Right renal pelvis (tissue), 4 donors: ENCODE measurements around the gene BHMT. TPM values are rescaled to one million over a fixed set of nuclear protein-coding genes. Genes with fewer than 3 reads are reported as not detected.
A peak's percentile ranks its signal among the peaks of the same experiment; 100 is the strongest.

Experiments used
- DNase-seq, 4 donors: peaks; one replicate each; pipeline ENCODE4 v3.0.0-alpha.2; 2013; ENCODE audit warnings: low read depth in 4 of 4, low spot score in 3 of 4, missing footprints in 1 of 4
- polyA plus RNA-seq, 4 donors: library from polyadenylated mRNA; unstranded; fragments of 120-200 nt; gene quantifications; one replicate each; pipeline ENCODE4 v1.2.1, GENCODE V29; 2013; ENCODE audit not compliant: insufficient read length in 4 of 4

Gene BHMT, protein sequence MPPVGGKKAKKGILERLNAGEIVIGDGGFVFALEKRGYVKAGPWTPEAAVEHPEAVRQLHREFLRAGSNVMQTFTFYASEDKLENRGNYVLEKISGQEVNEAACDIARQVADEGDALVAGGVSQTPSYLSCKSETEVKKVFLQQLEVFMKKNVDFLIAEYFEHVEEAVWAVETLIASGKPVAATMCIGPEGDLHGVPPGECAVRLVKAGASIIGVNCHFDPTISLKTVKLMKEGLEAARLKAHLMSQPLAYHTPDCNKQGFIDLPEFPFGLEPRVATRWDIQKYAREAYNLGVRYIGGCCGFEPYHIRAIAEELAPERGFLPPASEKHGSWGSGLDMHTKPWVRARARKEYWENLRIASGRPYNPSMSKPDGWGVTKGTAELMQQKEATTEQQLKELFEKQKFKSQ
- 100 to 1,000 TPM; 190 to 523 (median 312) TPM for polyA plus RNA-seq

DNA sequence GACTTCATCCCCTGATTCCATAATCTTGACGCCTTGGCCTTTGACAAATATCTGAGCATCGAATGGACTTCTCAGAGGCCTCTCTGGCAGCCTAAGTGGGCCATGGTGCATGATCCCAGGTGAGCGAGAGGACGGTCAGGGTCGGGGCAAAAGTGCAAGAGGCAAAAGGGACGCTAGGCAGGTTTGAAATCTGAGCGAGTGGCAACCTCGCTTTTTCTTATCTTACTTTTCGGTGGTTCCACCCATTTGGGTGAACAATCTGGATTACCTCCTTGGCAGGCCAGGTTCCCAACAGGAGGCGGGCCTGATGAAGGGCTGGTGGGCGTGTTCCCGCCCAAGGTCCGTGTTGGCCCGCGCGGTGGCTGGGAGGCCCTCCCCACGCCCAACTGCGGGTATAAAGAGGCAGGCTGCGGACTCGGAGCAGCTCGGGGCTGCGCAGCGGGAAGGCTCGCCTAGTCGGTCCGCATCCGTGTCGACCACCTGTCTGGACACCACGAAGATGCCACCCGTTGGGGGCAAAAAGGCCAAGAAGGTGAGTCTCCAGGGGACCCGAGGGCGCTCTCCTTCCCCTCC lies at the start of gene BHMT:
Gene BHMT (plus strand): TSS at position 423 of the 573 bp plus-strand sequence. CDS start 77 bp downstream, at position 500.
- DNase-seq: no peak

DNA sequence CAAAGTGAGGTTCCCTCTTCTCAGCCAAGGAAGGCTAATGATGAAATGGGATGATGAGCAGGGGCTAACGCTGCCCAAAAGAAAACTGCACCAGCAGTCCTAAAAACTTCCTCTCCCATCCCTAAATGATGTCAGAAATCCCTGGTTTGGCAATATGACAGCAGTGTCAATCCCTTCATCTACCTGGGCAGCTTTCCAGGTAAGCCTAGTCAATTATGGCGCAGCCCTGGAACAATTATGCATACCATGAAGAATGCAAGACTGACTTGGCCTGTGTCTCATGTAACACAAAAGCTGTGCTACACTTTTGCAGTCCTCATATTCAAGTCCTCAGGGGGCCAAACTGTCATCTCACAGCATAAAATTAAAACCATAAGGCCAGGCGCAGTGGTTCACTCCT lies 49.2 kb upstream of the BHMT start:
- DNase-seq: no peak

DNA sequence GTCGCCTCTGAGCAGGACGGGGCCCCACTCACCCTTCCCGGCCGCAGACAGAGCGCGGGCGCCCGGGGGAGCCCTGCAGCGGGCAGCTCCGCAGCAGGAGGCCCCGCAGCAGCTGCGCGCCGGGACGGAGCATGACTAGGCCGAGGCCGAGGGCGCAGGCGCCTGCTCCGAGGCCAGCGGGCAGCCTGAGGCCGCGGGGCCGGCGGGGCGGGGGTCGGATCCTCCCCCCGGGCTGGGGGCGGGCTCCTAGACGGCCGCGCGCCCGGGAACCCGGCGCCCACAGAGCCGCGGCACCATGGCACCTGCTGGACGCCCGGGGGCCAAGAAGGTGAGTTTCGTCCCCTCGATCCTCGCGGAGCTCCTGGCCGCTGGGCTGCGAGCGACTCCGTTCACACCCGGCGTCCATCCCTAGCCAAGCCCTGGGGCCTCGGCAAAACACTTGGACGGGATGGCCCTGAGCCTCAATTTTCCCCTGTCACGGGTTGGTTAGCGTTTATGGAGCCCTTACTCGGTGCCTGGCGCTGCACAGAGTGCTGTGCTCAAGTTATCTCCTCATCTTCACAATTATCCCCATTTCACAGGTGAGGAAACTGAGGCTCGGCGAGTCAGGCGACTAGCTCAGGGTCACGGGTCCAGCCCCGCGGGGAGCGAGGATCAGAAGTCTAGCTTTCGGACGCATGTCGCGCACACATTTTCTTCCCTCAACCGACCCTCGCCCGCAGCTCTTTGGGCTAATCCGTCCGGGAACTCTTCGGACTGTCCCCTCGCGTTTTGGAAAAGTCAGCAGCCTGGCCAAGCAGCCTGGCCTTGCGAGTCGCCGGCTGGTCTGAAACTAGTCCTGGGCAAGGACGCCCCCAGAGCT lies 41.9 kb upstream of the BHMT start, which contains the start of the genes BHMT2 and DMGDH:
Gene BHMT2 (plus strand): TSS at position 280 of the 862 bp plus-strand sequence. CDS start 16 bp downstream, at position 296.
Gene DMGDH (minus strand): TSS at position 187 of the 862 bp plus-strand sequence. CDS start 54 bp downstream, at position 133.
- peak in 2 of 4 donors; percentile 15 to 20 for DNase-seq

DNA sequence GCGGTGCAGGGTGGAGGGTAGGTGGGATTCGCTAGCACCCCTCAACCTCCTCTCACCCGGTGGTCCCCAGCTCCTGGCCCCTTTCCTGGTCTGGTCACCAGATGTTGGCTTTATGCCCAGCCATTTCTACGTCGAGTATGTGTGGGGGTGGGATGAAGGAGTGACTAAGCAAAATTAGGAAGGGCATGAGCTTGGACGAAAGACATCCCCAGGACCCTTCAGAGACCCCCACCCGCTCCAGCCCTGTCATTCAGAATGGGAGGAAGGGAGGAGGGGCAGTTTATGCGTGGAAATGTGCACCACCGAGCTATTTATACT lies 41.3 kb upstream of the BHMT start:
- DNase-seq: peak in 3 of 4 donors; percentile 26 to 30 (median 29)

DNA sequence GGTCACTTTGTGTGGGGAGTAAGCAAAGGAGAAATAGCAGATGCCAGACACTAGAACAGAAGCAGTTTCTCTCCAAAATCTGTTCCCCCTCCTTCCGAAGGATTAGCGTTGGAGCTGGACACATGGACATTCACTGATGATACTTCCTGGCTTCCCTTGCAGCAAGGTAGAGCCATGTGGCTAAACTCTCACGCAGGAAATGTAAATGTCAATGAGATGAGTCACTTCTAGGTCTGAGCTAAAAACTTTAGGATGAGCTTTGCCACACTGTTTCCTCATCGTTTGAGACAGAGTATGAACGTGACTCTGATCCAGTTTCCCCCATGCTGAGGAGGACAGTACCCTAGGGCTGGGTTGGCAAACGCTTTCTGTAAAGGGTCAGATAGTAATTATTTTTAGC lies 37.0 kb upstream of the BHMT start:
- no peak for DNase-seq

DNA sequence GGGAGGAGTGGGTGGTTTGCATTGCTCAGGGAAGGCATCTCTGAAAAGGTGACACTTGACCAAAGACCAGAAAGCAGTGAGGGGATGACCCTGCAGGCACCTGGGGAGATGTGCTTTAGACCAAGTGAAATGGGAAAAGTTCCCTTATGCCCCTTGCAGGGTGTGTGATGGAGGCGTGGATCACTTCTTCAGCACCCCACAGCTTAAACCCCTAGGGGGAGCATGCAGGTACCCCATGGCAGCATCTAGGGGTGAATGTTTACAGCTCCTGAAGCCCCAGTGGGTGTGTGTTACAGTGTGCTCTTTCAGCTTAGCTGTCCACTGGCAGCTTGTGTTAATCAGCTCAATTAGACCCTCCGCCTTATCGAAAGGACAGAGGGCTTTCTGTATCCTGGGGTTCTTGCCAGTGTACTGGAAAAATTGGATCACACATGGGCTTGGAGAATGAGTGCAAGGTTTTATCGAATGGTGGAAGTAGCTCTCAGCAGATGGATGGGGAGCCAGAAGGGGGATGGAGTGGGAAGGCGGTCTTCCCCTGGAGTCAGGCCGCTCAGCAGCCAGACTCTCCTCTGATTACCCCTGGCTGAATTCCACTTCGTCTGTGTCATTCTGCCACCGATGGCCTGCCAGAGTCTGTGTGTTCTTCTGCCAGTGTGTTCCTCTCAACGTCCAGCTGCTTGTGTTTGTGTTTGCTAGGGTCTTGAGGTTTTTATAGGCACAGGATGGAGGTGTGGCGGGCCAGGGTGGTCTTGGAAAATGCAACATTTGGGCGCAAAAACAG lies 35.8 kb upstream of the BHMT start:
- DNase-seq: no peak

DNA sequence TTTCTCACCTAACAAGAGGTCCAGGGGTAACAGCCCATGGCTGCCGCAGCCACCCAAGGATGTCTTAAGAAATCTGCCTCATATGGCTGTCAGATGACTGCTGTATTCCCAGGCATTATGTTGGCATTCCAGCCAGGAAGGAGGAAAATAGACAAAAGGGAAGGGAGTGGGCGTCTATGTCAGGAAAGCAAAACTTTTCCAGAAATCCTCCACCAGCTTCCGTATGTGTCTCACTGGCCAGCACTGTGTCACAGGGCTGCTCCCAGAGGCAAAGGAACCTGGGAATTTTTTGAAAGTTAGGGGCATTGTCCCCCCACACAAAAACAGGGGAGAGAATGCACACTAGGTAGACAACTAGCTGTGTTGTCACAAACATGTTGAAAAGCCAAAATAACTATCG lies 34.8 kb upstream of the BHMT start:
- DNase-seq: no peak

DNA sequence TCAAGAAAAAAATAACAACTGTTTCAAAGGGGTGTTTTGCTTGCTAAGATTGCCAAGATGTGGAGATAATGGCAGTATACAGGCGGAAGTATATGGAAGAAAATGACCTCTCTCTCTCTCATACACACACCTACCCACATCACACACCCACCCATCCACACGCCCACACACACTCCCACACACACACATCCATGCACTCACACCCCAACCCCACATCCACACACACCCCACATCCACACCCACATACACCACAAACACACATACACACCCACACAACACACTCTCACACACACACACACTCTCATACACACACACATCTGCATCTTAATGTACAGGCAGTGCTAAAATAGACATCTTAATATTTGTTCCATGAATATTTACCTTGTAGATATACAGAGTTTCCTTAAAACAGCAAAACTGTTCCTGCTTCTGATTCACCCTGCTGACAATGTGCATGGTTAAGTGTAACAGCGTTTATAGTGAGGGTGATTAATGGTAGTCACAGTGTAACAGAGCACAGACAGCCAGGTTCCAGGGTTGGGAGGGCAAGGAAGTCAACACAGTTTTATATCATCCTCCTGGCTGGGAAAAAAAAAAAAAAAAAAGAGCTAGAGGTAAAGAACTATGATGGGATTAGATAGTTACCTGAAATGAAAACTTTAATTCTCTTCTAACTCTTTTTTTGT lies 33.8 kb upstream of the BHMT start:
- no peak for DNase-seq

DNA sequence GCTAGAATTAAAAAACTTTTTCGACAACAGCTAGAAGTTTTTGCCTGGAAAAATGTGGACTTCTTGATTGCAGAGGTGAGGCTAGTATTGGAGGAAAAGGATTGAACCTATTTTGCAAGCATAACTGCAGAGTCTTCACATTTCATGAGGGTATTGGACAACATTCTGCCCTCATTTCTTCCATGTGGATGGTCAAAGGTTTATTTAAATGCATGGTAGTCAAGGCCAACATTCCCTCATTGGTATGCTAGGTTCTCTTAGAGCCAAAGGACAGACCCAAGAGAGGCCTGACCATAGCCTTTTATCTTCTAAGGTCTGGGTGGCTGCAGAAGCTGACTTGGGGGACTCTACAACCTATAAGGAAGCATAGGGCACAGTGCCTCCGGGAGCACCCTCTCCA lies 30.8 kb upstream of the BHMT start:
- DNase-seq: no peak

DNA sequence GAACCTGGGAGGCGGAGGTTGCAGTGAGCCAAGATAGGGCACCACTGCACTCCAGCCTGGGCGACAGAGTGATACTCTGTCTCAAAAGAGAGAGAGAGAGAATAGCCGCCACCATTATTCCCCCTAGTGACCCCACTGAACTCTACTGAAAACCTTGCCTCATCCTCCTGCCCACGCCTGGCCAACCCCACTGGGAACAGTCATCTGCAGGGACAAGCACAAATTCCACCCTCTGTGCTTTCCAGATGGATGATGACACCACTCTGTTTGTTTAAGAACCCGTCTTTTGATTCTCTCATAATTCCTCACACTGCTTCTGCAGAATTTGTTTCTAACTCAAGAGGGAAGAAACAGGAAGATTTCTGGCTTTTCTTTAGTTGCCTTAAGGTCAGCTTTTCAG lies 29.8 kb upstream of the BHMT start:
- no peak for DNase-seq

DNA sequence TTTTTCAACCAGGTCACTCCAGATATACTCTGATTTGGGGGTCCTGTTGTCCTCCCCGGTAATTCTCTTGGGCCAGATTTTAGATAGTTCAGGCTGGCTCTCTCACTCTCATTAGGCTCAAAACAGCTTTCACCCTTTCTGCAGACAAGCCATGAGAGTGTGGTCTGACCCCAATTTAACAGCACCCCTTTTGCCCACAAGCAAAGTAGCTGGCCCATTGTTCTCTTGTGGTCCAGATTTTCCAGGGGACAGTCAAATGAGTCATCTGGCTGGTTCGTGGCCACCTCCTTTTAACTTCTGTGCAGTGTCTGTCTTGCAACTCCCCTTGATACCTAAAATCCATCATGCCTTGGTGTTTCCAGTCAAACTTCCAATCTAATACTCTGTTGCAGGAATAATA lies 25.5 kb upstream of the BHMT start:
- no peak for DNase-seq

DNA sequence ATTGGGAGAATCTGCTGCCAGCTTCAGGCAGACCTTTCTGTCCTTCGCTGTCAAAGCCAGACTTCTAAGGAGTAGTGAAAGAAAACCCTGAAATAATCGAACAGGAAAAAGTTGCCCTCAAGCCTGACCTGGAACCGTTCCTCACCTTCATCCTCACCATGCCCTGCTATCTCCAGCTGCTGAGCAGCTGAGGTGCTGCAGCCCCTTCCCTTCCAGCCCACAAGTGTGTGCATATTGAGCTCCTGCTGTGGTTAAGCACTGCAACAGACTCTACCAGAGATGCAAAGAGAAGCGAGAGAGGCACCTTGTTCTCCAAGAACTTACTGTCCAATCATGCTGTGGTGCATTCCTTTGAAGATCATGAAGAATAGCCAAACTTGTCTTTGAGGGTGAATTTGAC lies 23.1 kb upstream of the BHMT start:
- no peak for DNase-seq

DNA sequence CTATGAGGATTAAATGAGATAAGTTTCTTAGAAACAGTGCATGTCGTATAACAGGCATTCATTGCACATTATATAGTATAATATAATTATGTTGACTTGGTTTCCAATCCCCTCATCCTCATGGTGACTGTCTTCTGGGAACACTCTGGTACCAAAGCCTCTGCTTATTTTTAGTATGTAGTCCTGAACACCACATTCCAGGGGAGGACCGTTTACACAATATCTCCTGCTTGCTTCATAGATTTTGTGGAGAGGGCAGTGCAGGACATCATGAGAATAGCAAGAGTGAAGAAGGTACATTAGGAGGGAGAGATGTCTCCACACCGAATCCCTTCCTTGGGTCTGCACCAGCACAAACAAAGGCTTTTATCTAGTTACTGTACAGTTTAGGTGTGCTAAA lies 20.5 kb upstream of the BHMT start:
- DNase-seq: no peak

DNA sequence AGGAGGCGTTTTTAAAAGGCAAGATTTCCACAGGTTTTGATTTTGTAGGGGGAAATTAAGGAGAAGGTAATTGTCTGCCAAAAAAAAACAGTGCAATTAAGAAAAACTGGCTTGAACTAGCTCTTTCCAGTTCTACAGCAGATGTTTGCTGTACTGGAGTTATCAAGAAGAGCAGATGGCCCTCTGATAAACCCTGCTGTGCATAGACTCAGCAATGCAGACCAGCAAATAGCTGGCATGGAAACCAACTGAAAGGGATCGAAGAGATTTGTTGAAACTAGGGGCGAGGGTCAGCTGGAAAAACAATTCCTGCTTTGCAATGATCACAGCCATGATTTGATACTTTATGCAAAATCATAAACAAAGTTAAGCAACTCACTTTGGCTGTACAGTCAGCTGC lies 17.8 kb upstream of the BHMT start:
- DNase-seq: no peak

DNA sequence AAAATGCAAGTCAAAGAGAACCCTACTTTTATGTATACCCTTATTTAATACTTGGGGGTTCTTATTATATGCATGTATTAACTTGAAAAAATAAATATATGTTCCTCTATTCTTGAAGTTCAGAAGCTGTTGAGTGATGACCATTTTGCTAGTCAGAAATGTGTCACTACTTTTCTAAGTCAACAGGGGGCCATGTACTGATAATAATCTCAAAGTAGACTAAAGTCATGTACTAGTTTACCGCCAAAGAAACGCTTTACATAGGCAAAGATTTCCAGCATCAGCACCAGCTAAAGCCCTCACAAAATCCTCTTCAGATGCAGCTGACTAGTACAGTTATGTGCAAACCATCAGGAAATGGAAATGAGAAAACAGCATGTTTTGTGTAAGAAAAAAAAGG lies 5.7 kb upstream of the BHMT start:
- DNase-seq: no peak

DNA sequence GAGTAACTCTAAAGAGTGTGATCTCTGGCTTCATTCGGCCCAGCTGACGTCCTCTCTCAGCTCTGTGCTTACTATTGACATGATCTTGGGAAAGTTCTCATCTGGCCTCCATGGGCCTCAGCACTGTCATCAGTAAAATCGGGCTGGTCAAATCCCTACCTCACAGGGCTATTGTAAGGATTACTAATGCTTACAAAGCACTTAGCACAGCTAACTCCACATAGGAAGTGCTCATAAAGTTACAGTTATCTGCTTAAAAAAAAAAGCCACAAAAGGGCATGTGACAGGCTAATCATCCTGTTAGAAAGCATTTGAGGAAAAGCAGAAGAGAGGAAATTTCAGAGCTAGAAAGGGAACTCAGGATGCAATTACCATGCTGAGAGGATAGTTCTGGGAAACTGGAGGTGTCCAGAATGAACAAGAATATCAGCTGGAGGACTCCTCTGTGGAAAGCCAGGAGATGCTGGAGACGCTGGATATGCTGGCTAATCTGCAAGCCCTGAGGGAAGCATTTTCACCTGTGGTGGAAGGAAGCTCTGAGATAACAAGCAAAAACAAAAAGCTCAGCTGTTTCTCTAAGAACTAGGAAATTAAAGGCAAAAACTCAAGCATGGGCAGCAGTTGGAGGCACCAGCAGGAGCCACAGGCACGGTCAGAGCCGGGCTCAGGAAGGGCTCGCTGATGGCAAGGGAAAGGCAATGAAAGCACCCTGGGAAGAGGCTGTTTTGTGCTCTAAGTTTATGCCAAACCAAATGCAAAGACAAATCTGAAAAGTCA lies 4.4 kb upstream of the BHMT start:
- DNase-seq: no peak

DNA sequence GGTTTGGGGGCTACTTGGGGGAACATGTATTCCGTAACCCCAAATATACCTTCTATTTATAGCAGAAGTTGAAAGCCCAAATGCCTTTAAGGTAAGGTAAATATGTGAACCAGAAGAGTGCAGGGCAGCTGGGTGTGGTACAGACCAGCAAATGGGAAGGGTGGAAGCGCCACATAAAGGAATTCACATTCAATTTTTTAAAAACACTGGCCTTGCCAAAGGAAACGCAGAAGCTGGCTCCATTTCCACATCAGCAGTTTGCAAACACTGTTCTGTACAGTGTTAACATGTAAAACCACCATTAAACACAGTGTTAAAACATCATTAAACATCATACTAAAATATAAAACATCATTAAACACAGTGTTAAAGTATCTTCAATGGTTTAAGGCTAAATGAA lies 3.5 kb upstream of the BHMT start:
- DNase-seq: no peak

DNA sequence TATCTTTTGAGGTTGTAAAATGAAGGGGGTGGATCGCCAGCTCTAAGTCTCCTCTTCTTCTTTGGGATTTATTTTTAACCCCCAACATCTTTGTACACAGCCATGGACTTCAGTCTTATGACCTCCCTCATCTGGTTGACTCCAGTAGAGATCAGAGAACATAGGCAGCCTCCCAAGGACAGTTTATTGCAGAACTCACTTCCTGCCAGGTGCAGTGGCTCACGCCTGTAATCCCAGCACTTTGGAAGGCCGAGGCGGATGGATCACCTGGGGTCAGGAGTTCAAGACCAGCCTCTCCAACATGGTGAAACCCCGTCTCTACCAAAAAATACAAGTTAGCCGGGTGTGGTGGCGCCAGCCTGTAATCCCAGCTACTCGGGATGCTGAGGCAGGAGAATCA lies 2.8 kb upstream of the BHMT start:
- no peak for DNase-seq
